ENCODE measurements around the gene IRAK1. TPM values are rescaled to one million over a fixed set of nuclear protein-coding genes. Genes with fewer than 3 reads are reported as not detected.

The IRAK1 gene
- total and polyA plus RNA-seq, 9 of the 15 experiments (the other 6 are each of a cell fraction or from before 2014, with no cell fraction given): 11.6 to 261 (median 91.6) TPM

GRCh38 chrX:153971450-153972367 is 48.0 kb downstream of the IRAK1 start, which contains the start of gene HCFC1 (continued):
- TF ChIP-seq NR0B1 (IDR thresholded peaks at IDR 0.05; ENCODE audit: partially characterized antibody) (no peak), PCBP1 (IDR thresholded peaks at IDR 0.05; ENCODE audit: low read depth, low read length, poor library complexity, severe bottlenecking) (peak; percentile 11), GATAD2B (IDR thresholded peaks at IDR 0.05; ENCODE audit: borderline replicate concordance) (0 out of 2 replicates have a peak, but pooled peaks have one; percentile 25), ATF4 (CRISPR knock-in tag; IDR thresholded peaks at IDR 0.05) (no peak), ZNF561 (CRISPR knock-in tag; conservative IDR thresholded peaks at IDR 0.05) (no peak), KLF10 (CRISPR knock-in tag; IDR thresholded peaks at IDR 0.05) (no peak), CCAR2 (IDR thresholded peaks at IDR 0.05; ENCODE audit: low read depth, low read length) (no peak), ZNF3 (CRISPR knock-in tag; IDR thresholded peaks at IDR 0.05) (no peak), CC2D1A (IDR thresholded peaks at IDR 0.05) (no peak), KHSRP (IDR thresholded peaks at IDR 0.05) (peak; percentile 40; the same call in 1 of the 2 replicates), CREB1 (IDR thresholded peaks at IDR 0.05) (peak; percentile 82), CREB1 (CRISPR knock-in tag; IDR thresholded peaks at IDR 0.05) (peak; percentile 90), ATF1 (CRISPR knock-in tag; IDR thresholded peaks at IDR 0.05) (peak; percentile 49; the same call in 1 of the 2 replicates), ATF1 (tag; IDR thresholded peaks at IDR 0.05) (peak; percentile 98), RBFOX2 (IDR thresholded peaks at IDR 0.05; ENCODE audit: low read depth, low read length) (peak; percentile 91), ARNT (IDR thresholded peaks at IDR 0.05) (0 out of 4 replicates have a peak, but pooled peaks of 1 of the 2 experiments have one; percentile 15), ZC3H8 (IDR thresholded peaks at IDR 0.05) (no peak), NFE2L1 (tag; IDR thresholded peaks at IDR 0.05; ENCODE audit: borderline replicate concordance, low read depth) (no peak), USF1 (CRISPR knock-in tag; IDR thresholded peaks at IDR 0.05) (0 out of 2 replicates have a peak, but pooled peaks have one; percentile 3), ZBTB9 (CRISPR knock-in tag; IDR thresholded peaks at IDR 0.05) (peak; percentile 92), CEBPG (CRISPR knock-in tag; IDR thresholded peaks at IDR 0.05) (no peak), CEBPG (tag; conservative IDR thresholded peaks at IDR 0.05 in 1 of 2, IDR thresholded peaks at IDR 0.05 in 1 of 2) (no peak), ZNF583 (CRISPR knock-in tag; IDR thresholded peaks at IDR 0.05) (no peak; the same call in 1 of the 2 replicates), DDX20 (tag; IDR thresholded peaks at IDR 0.05; ENCODE audit: low read depth) (no peak), MXD1 (CRISPR knock-in tag; IDR thresholded peaks at IDR 0.05; ENCODE audit: borderline replicate concordance, poor library complexity, severe bottlenecking) (peak; percentile 96)
